CD4-positive, alpha-beta T cell treated with Interleukin-10 for 1 hour (primary cell): ENCODE results near the gene SIRPG.
"Not testable (repeated sequence)": the region's sequence is repeated elsewhere in the genome, so short reads cannot be mapped to it uniquely, and the experiment has no call there.

Source experiments
- DNase-seq: peaks from one replicate; pipeline ENCODE4 v3.0.0-alpha.2; 2020

SIRPG gene

GRCh38 chr20:1657556-1658334 lies at the start of gene SIRPG:
Gene SIRPG, minus strand, starts transcription at chr20:1657779. Its CDS starts 65 bp downstream, at chr20:1657714.
- peak; percentile 44 for DNase-seq

GRCh38 chr20:1706887-1707286 lies 49.3 kb upstream of the SIRPG start:
- not testable (repeated sequence) for DNase-seq

GRCh38 chr20:1706079-1706478 lies 48.5 kb upstream of the SIRPG start:
- DNase-seq = no peak

- DNase-seq = no peak
Measured at GRCh38 chr20:1702855-1703254, 45.3 kb upstream of the SIRPG start.

- no peak for DNase-seq
Measured at GRCh38 chr20:1702328-1702727, 44.7 kb upstream of the SIRPG start.

- DNase-seq = no peak
Measured at GRCh38 chr20:1700990-1701389, 43.4 kb upstream of the SIRPG start.

- DNase-seq = no peak
Measured at GRCh38 chr20:1697592-1697991, 40.0 kb upstream of the SIRPG start.

- DNase-seq = peak; percentile 20
Measured at GRCh38 chr20:1696521-1697209, 39.1 kb upstream of the SIRPG start.

GRCh38 chr20:1694672-1695071 lies 37.1 kb upstream of the SIRPG start:
- DNase-seq = no peak

GRCh38 chr20:1693427-1693826 lies 35.8 kb upstream of the SIRPG start:
- no peak for DNase-seq

GRCh38 chr20:1689721-1690120 lies 32.1 kb upstream of the SIRPG start:
- DNase-seq = no peak

GRCh38 chr20:1688886-1689538 lies 31.4 kb upstream of the SIRPG start:
- no peak for DNase-seq

- no peak for DNase-seq
Measured at GRCh38 chr20:1687053-1687452, 29.5 kb upstream of the SIRPG start.

GRCh38 chr20:1686151-1686748 lies 28.7 kb upstream of the SIRPG start:
- no peak for DNase-seq

GRCh38 chr20:1685304-1686052 lies 27.9 kb upstream of the SIRPG start:
- no peak for DNase-seq

- DNase-seq = no peak
Measured at GRCh38 chr20:1684872-1685271, 27.3 kb upstream of the SIRPG start.

GRCh38 chr20:1676650-1677049 lies 19.1 kb upstream of the SIRPG start:
- no peak for DNase-seq

- no peak for DNase-seq
Measured at GRCh38 chr20:1674990-1675780, 17.6 kb upstream of the SIRPG start.

- DNase-seq = peak; percentile 64
Measured at GRCh38 chr20:1674361-1674760, 16.8 kb upstream of the SIRPG start.

- no peak for DNase-seq
Measured at GRCh38 chr20:1673424-1673823, 15.8 kb upstream of the SIRPG start.

GRCh38 chr20:1672728-1673127 lies 15.1 kb upstream of the SIRPG start:
- DNase-seq = no peak
